DMS53 (cell line): Measurements from ENCODE around the gene NTMT1.
A peak's percentile ranks its signal among the peaks of the same experiment; 100 is the strongest.
"Not testable (repeated sequence)": the region's sequence is repeated elsewhere in the genome, so short reads cannot be mapped to it uniquely, and the experiment has no call there.

ENCODE experiments used
- DNase-seq: peaks from one replicate; lab custom pipeline; 2025; lab: John Stamatoyannopoulos, UW

The NTMT1 gene

DNA sequence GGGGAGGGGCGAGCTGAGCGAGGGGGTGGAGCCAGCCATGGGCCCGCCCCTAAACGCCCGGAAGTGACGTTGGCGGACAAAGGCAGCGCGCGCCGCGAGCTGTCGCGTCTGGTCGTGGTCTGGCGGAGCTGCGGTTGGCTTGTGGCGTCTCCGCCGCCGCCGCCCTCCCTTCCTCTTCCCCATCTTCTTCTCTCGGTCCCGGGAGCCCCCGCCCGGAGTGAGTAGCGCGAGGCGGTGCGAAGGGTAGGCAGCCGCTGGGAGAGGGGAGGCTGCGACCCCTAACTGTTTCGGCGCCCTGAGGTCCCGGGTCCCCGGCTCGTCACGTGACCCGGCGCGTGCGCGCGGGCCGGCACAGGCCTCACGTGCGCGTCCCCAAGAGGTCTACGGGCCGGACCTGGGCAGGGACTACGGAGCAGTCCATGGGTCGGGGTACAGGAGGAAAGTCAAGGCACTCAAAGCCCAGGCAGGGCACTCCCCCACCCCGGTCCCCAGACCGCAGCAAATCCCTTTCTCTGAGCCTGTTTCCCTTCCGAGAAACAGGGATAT lies at the start of gene NTMT1:
NTMT1 (plus strand) TSS at position 85 of the 546 bp plus-strand sequence. CDS start 6,541 bp downstream, outside the sequence.
- peak; percentile 93 for DNase-seq

DNA sequence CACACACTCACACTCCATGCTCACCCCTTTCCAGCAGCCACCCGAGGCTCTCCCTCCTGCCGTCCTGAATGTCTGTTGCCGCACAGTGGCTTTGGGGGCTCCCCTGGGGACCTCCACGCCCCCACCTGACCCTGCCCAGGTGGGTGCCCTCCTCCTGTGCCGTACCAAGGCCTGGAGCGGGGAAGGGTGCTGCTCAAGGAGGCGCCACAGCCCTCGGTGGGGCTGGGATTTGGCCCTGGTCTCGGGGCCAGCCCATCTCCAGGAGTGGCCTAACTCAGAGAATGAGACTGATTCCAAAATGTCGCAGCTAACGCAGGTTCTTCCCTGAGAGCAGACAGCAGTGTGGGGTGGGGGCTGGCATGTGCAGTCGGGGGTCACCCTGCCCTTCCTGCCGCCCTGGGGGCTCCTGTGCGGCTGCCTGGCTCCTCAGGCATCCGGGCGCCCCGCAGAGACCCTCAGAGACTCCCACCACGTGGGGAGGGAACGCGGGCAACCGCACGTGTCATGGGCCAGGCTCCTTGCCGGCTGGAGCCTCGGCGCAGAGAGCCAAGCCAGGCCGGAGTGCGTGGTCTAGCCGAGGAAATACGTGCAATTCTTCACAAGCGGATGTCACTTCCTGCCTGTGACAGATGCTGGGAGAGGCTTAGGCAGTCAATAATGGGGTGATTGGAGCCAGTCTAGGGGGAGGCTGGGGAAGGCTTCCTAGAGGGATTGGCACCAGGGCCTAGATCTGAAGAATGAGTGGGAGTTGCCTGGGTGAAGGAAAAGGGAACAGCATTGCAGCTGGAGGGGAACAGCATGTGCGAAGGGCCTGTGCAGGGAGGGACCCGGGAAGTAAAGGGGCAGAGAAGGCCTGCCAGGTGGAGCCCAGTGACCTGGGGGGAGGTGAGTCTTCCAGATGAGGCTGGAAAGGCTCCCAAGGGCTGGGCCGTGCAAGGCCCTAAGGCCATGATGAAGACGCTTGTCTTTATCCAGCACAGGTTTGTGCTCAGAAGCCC lies 49.1 kb upstream of the NTMT1 start:
- no peak for DNase-seq

DNA sequence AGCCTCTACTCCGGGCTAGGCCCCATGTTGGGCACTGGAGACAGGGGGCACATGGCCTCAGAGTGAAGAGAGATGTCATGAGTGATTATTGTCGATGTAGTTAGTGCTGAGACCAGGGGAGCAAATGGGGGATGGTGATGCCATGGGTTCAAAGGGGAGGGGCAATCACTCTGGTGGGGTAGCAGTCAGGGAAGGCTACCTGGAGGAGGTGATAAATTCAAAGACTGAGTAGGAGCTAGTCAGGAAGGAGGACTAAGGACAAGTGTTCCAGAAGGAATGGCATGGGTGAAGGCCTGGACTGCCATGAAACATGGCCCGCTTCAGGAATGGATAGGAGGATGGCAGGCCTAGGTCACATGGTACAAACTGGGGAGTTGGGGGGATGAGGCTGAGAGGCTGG lies 46.7 kb upstream of the NTMT1 start:
- DNase-seq: no peak

- DNase-seq: peak; percentile 23
These were observed 45.6 kb upstream of the NTMT1 start for GRCh38 chr9:129580211-129580915.

- DNase-seq: no peak
These were observed 44.3 kb upstream of the NTMT1 start for GRCh38 chr9:129581505-129582189.

- DNase-seq: no peak
These were observed 43.1 kb upstream of the NTMT1 start for GRCh38 chr9:129582855-129583254.

GRCh38 chr9:129583308-129584038 lies 42.5 kb upstream of the NTMT1 start:
- no peak for DNase-seq

- DNase-seq: peak; percentile 82
These were observed 41.8 kb upstream of the NTMT1 start for GRCh38 chr9:129584136-129584535.

- DNase-seq: no peak
These were observed 40.6 kb upstream of the NTMT1 start for GRCh38 chr9:129585352-129585751.

DNA sequence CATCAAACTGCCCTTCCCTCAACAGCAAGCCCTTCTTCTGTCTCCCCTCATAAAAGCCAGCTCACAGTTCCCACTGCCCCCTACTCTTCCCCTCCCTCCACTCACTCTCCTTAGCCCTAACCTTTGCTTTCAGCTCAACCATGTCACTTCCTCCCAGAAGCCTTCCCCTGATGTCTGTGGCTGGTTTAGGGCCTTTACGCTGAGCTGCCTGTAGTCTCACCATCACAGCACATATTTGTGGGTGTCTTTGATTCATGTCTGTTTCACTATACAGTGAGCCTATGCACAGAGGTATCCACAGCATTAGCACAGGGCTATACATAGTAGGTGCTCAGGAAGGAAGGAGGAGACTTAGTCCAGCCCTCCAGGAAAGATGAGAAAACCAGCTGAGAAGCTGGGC lies 39.7 kb upstream of the NTMT1 start:
- no peak for DNase-seq

- DNase-seq: no peak
These were observed 39.3 kb upstream of the NTMT1 start for GRCh38 chr9:129586685-129587084.

DNA sequence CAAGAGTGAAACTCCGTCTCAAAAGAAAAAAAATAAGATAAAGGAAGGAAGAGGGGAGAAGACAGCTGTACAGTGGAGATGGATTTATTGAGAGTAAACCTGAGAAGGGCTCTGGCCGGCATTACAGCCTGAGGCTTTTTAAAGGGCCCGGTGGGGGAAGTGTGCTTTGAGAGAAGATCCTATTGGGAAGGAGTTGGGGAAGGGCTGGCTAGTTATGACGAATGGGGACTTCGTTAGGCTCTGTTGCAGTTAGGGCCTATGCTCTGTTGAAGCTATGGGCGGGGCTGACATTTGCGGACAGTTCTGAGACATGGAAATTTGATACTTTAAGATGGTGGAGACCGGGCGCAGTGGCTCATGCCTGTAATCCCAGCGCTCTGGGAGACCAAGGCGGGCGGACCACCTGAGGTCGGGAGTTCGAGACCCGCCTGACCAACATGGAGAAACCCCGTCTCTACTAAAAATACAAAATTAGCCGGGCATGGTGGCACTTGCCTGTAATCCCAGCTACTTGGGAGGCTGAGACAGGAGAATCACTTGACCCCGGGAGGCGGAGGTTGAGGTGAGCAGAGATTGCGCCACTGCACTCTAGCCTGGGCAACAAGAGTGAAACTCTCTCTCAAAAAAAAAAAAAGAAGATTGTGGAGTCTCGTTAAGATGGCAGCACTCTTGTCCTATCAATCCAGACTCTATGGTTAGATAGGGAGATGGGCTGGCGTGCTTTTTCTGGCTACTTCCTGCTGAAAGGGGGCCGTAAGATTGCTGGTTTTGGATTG lies 38.3 kb upstream of the NTMT1 start:
- DNase-seq: no peak

DNA sequence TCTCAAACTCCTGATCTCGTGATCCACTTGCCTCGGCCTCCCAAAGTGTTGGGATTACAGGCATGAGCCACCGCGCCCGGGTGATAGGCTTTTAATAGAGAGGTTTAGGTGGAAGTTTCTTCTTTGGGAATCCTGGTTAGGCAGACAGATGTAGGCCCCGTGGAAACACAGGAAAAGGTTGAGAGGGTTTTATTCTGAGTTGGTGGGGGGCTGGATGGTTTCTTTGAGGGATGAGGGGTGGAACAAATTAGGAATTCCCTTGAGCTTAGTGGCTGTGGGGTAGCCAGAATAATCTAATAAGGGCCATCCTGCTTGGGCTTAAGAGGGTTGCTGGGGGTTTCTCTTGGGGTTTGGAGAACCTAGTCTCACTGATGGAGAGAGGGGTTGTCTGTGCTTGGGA lies 35.5 kb upstream of the NTMT1 start:
- no peak for DNase-seq

GRCh38 chr9:129591916-129592315 lies 34.0 kb upstream of the NTMT1 start:
- no peak for DNase-seq

DNA sequence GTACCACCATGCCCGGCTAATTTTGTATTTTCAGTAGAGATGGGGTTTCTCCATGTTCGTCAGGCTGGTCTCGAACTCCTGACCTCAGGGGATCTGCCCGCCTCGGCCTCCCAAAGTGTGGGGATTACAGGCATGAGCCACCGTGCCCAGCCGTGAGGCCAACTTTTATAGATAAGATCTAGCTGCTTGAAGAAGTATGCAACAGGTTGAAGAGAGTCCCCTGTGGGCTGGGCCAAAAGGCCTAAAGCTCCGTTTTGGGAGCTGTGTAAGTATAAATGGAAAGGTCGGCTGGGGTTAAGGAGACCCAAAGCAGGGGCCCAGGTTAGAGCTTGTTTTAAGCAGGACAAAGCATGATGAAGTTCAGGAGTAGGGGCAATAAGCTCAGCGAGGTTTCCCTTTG lies 33.2 kb upstream of the NTMT1 start:
- DNase-seq: not testable (repeated sequence)

GRCh38 chr9:129594632-129595031 lies 31.3 kb upstream of the NTMT1 start:
- DNase-seq: no peak

DNA sequence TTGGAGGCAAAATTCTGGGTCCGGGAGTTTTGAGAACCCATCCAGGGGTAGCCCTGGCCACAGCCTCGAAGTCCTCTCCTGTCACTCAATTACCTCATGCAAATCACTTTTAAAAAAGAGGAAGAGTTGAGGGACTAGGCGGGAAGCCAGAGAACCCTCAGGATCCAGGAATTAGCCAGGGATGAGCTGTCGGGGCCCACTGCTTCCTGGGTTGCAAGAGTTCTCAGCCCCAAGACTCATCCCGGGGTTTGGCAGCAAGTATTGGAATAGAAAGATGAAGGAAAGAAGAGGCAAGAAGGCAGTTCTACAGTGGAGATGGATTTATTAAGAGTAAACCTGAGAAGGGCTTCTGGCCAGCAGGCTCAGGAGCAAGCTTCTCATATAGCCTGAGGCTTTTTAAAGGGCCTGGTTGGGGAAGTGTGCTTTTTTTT lies 30.6 kb upstream of the NTMT1 start:
- no peak for DNase-seq

GRCh38 chr9:129595903-129596540 lies 29.9 kb upstream of the NTMT1 start:
- DNase-seq: no peak

DNA sequence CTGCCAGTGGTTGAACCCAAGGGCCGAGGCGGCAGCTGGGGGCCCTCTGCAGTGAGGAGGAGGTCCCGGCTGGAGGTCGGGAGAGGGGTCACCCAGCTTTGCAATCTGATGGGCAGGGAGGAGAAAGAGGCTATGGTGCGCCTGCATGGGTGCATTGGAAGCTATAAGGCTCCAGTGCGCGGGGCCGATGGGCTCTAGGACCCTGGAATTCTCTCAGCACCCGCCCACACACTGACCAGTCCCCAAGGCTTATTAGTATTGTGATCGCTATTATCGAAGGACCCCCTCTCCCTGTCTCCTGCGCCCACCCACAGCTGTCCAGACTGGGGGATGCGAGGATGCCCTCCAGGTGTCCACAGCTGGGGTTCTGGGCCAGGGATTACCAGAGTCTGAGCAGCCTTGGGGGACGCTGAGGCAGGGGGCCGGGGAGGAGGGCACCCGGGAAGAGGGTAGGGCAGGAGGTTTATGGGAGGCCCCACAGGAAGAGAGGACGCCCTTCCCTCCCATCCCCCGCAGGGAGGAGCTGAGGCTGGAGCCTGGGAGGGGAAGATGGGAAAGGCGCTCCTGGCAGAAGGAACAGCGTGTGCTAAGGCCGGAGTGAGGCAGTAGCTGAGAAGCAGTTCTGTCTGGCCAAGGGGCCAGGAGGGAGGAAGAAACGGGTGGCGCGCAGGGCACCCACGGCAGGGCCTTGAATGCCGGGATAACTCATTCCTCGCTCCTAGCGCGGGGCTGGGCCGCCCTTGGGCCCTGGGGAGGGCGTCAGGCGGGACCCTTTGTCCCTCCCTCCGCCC lies 29.2 kb upstream of the NTMT1 start:
- DNase-seq: peak; percentile 75
